Measurements from ENCODE around the gene ARCN1. TPM values are rescaled to one million over a fixed set of nuclear protein-coding genes. Genes with fewer than 3 reads are reported as not detected.
A peak's percentile ranks its signal among the peaks of the same experiment; 100 is the strongest.
"Not testable (repeated sequence)": the region's sequence is repeated elsewhere in the genome, so short reads cannot be mapped to it uniquely, and the experiment has no call there.

ARCN1 gene
- total RNA-seq, 1 donor from 2014 or later = 201 TPM

- H3K36me3 Mint-ChIP-seq (ENCODE audit: unreplicated experiment) = peaks cover 33% of the 10 kb centered on the region
- DNase-seq (ENCODE audit: extremely low spot score, unreplicated experiment) = no peak
- no peak for TF ChIP-seq CTCF (IDR thresholded peaks at IDR 0.05)
- no peaks in the 10 kb centered on the region for H3K27me3 Mint-ChIP-seq (ENCODE audit: unreplicated experiment)
- H3K27ac Mint-ChIP-seq (ENCODE audit: unreplicated experiment) = no peak overlapping the region
- H3K9me3 Mint-ChIP-seq (ENCODE audit: unreplicated experiment) = no peaks in the 10 kb centered on the region
- H3K4me3 Mint-ChIP-seq (ENCODE audit: unreplicated experiment) = no peak overlapping the region
- H3K4me1 Mint-ChIP-seq (ENCODE audit: unreplicated experiment) = peaks cover 22% of the 10 kb centered on the region
These were observed 8.8 kb downstream of the ARCN1 start for GRCh38 chr11:118581057-118581456.

DNA sequence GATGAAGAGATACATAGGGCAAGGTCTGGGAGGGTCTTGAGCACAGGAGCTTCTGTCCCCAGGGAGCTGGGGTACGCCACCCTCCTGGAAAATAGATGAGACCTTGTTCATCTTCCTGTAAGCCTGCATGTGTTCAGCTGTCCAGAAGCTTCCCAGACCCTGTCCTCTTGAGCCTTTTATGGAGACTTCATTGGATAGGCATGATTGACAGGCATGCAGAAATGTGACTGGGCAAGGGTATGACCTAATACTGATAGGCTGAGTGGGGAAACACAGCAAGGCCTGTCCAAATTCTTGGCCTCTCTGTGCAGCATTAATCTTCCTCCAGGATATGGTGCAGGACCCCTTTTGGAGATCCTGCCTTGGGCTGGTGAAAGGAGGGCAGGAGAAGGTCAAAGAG, 15.7 kb downstream of the ARCN1 start:
- H3K36me3 Mint-ChIP-seq (ENCODE audit: unreplicated experiment) = peaks cover 53% of the 10 kb centered on the region
- no peaks in the 10 kb centered on the region for H3K27me3 Mint-ChIP-seq (ENCODE audit: unreplicated experiment)
- H3K27ac Mint-ChIP-seq (ENCODE audit: unreplicated experiment) = no peak overlapping the region
- DNase-seq (ENCODE audit: extremely low spot score, unreplicated experiment) = no peak
- H3K9me3 Mint-ChIP-seq (ENCODE audit: unreplicated experiment) = no peaks in the 10 kb centered on the region
- no peaks in the 10 kb centered on the region for H3K4me1 Mint-ChIP-seq (ENCODE audit: unreplicated experiment)
- no peak for TF ChIP-seq CTCF (IDR thresholded peaks at IDR 0.05)
- H3K4me3 Mint-ChIP-seq (ENCODE audit: unreplicated experiment) = no peak overlapping the region

DNA sequence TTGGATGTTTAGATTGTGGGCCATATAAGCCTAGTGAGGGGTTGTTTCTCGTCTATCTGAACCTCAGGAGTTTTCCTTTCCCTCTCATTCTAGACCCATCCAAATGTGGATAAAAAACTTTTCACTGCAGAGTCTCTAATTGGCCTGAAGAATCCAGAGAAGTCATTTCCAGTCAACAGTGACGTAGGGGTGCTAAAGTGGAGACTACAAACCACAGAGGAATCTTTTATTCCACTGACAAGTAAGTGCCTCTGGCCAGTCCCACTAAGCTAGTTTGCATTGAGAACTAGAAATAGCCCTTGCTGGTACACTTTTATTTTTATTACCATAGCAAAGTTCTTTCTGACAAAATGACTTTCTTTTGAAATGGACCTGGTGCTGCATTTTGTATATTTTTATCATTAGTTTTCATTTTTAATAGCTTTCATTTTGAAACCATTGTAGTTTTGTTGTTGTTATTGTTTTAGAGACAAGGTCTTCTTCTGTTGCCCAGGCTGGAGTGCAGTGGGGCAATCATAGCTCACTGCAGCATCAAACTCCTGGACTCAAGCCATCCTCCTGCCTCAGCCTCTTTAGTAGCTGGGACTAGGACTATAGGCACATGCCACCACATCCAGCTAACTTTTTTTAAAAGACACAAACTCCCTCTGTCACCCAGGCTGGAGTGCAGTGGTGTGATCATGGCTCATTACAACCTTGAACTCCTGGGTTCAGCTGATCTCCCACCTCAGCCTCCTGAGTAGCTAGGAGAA, 20.6 kb downstream of the ARCN1 start:
- Mint-ChIP-seq H3K27ac (ENCODE audit: unreplicated experiment) (peak overlapping the region; percentile 31), H3K36me3 (ENCODE audit: unreplicated experiment) (peaks cover 51% of the 10 kb centered on the region), H3K4me1 (ENCODE audit: unreplicated experiment) (peaks cover 10% of the 10 kb centered on the region), H3K9me3 (ENCODE audit: unreplicated experiment) (no peaks in the 10 kb centered on the region), H3K27me3 (ENCODE audit: unreplicated experiment) (no peaks in the 10 kb centered on the region), H3K4me3 (ENCODE audit: unreplicated experiment) (no peak overlapping the region)
- no peak for DNase-seq (ENCODE audit: extremely low spot score, unreplicated experiment)
- TF ChIP-seq CTCF (IDR thresholded peaks at IDR 0.05) = no peak

DNA sequence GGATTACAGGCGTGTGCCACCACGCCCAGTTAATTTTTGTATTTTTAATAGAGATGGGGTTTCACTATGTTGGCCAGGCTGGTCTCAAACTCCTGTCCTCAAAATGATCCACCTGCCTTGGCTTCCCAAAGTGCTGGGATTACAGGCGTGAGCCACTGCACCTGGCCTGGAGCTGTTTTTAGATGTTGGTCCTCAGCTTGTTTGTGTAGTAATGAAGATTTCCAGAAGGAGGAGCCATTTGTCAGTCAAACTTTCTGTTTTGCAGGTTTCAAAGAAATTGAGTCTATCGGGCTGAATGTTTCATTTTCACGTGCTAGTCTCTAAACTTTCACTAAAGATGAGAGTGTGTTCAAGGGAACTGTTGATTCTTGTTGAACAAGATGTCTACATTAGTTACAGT, 22.8 kb downstream of the ARCN1 start:
- not testable (repeated sequence) for H3K27me3 Mint-ChIP-seq (ENCODE audit: unreplicated experiment); H3K4me1 Mint-ChIP-seq (ENCODE audit: unreplicated experiment); H3K4me3 Mint-ChIP-seq (ENCODE audit: unreplicated experiment); DNase-seq (ENCODE audit: extremely low spot score, unreplicated experiment); H3K9me3 Mint-ChIP-seq (ENCODE audit: unreplicated experiment)
- Mint-ChIP-seq H3K36me3 (ENCODE audit: unreplicated experiment) (peaks cover 47% of the 10 kb centered on the region), H3K27ac (ENCODE audit: unreplicated experiment) (peak overlapping the region; percentile 18)
- peak; percentile 68 for TF ChIP-seq CTCF (IDR thresholded peaks at IDR 0.05)

- no peak for TF ChIP-seq CTCF (IDR thresholded peaks at IDR 0.05)
- H3K27me3 Mint-ChIP-seq (ENCODE audit: unreplicated experiment) = no peaks in the 10 kb centered on the region
- peaks cover 10% of the 10 kb centered on the region for H3K4me1 Mint-ChIP-seq (ENCODE audit: unreplicated experiment)
- no peak overlapping the region for H3K4me3 Mint-ChIP-seq (ENCODE audit: unreplicated experiment)
- no peak for DNase-seq (ENCODE audit: extremely low spot score, unreplicated experiment)
- no peak overlapping the region for H3K27ac Mint-ChIP-seq (ENCODE audit: unreplicated experiment)
- H3K36me3 Mint-ChIP-seq (ENCODE audit: unreplicated experiment) = peaks cover 48% of the 10 kb centered on the region
- H3K9me3 Mint-ChIP-seq (ENCODE audit: unreplicated experiment) = no peaks in the 10 kb centered on the region
These were observed 24.3 kb downstream of the ARCN1 start for GRCh38 chr11:118596224-118597146.
